DOHH2 (cell line): ENCODE data around the gene CNKSR3.

Experiments
- EZH2phosphoT487 ChIP-seq: fragments of 200-600 bp; sonication (generic); IDR thresholded peaks from 2 replicates; pipeline ENCODE4 v1.6.1; 2017; ENCODE audit warnings: borderline replicate concordance, mild to moderate bottlenecking, antibody characterized with exemption, low read length, moderate library complexity, mixed read lengths
- TF ChIP-seq, protein P1 (sequence below): fragments of 200-600 bp; sonication (generic); IDR thresholded peaks from one replicate; pipeline ENCODE4 v1.5.1; 2014; ENCODE audit warnings: antibody characterized with exemption, mild to moderate bottlenecking, low read depth, low read length; ENCODE audit not compliant: poor library complexity, severe bottlenecking

DNA sequence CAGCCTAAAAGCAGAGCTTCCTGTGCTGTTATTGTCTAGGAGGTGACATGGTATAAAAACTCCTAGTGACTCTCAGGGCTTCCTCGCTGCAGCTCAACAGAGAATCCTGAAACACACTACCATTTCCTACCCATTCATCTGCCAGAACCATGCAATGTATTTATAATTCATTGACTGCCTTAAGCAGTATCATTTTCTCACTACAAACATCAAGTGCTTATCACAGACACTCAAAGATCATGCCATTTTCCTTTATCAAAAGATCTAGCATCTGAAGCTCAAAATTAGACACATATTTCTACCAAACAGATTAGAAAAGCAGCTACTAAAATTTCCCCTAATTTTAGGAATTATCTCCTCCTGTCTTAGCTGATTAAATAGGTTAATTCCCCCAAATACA lies 83.5 kb downstream of the CNKSR3 start:
- TF ChIP-seq, protein P1, sequence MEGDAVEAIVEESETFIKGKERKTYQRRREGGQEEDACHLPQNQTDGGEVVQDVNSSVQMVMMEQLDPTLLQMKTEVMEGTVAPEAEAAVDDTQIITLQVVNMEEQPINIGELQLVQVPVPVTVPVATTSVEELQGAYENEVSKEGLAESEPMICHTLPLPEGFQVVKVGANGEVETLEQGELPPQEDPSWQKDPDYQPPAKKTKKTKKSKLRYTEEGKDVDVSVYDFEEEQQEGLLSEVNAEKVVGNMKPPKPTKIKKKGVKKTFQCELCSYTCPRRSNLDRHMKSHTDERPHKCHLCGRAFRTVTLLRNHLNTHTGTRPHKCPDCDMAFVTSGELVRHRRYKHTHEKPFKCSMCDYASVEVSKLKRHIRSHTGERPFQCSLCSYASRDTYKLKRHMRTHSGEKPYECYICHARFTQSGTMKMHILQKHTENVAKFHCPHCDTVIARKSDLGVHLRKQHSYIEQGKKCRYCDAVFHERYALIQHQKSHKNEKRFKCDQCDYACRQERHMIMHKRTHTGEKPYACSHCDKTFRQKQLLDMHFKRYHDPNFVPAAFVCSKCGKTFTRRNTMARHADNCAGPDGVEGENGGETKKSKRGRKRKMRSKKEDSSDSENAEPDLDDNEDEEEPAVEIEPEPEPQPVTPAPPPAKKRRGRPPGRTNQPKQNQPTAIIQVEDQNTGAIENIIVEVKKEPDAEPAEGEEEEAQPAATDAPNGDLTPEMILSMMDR, result no peak
- no peak for TF ChIP-seq EZH2phosphoT487
